ENCODE data around the gene NECTIN1. TPM values are rescaled to one million over a fixed set of nuclear protein-coding genes. Genes with fewer than 3 reads are reported as not detected.

Gene NECTIN1
- total and polyA plus RNA-seq, 4 donors: 9.1 to 68.5 (median 45.3) TPM

DNA sequence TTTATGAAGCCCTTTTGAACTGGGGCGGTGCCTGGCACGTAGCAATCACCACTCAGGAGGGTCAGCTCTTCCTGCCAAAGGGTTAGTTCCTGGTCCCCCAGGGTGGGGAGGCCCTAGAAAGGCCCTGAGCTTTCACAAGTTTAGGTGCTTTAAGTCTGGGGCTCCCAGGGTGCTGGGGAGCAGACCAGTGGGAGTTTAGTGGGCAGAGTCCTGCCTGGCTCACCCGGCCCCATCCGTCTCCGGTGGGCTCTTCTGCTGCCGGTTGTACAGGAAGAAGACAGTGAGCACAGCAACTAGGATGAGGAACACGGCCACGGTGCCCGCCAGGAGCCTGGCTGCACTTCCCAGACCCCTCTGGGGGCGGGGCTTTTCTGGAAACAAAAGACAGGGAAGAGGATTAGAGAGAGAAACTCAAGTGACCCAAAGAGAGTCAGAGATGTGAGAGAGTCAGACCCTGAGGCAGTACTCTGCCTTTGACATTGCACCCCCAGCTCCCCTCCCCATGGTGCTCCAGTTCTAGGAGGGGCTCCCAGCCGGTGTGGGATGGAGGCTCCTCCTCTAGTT is 89.3 kb downstream of the NECTIN1 start:
- Histone ChIP-seq H3K36me3 (ENCODE audit: control insufficient read depth, insufficient read depth, low read length) (no peaks in the 10 kb centered on the region), H3K9me3 (ENCODE audit: control insufficient read depth, insufficient read depth, low read length) (no peaks in the 10 kb centered on the region), H3K27me3 (ENCODE audit: control insufficient read depth, insufficient read depth, low read length) (no peaks in the 10 kb centered on the region), H3K4me1 (ENCODE audit: control insufficient read depth, insufficient read depth, low read length) (peaks cover 12% of the 10 kb centered on the region), H3K4me3 (ENCODE audit: low read depth, low read length) (no peak overlapping the region), H3K27ac (ENCODE audit: low read depth, low read length) (no peak overlapping the region)
- WGBS (ENCODE audit: insufficient coverage): 72% methylated on average over 10 of the region's 11 CpGs
- no peak for DNase-seq (ENCODE audit: low read depth in 4 of 6, low spot score in 6 of 6)

DNA sequence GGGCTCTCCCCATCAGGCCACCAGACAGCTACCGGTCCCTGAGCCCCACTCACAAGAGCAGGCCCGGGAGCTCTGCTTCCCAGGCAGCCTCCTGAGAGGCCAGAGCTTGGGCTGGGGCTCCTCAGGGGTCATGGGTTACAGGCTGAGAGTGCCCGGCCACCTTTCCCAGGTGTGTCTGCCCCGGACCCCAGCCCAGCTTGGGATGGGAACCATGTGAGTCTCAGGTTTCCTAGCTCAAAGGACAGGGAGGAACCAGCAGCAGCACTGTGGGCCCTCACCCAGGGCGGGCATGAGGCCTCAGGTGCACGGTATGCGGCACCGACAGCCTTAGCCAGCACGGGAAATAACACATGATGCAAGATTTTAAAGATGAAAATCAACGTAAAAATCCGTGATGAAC is 90.1 kb downstream of the NECTIN1 start:
- WGBS (ENCODE audit: insufficient coverage): 83% methylated on average over 11 of the region's 11 CpGs
- peaks cover 9% of the 10 kb centered on the region for H3K4me1 ChIP-seq (ENCODE audit: control insufficient read depth, insufficient read depth, low read length)

DNA sequence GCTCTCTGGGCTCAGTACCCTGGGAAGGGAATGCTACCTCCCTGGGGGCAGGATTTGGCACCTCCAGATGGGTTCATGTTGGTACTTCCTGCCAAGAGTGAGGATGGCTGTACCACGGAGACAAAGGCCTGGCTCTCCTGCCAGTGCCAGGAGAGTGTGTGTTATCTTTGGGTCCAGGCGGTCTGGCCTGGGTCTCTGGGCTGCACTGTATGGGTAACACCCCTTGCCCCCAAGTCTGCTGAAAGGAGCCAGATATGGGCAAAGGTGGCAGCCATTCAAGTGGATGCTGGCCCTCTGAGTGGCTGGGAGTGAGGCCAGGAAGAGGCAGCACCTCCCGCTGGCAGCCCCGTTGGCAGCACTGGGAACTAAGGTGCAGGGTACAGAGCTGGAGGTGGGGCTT is 91.5 kb downstream of the NECTIN1 start:
- H3K4me1 ChIP-seq (ENCODE audit: control insufficient read depth, insufficient read depth, low read length): no peaks in the 10 kb centered on the region
- 75% methylated on average over 4 of the region's 4 CpGs for WGBS (ENCODE audit: insufficient coverage)
- H3K27me3 ChIP-seq (ENCODE audit: control insufficient read depth, insufficient read depth, low read length): no peaks in the 10 kb centered on the region
- H3K4me3 ChIP-seq (ENCODE audit: low read depth, low read length): no peak overlapping the region
- no peak for DNase-seq (ENCODE audit: low read depth in 4 of 6, low spot score in 6 of 6)
- no peak overlapping the region for H3K27ac ChIP-seq (ENCODE audit: low read depth, low read length)
- no peaks in the 10 kb centered on the region for H3K36me3 ChIP-seq (ENCODE audit: control insufficient read depth, insufficient read depth, low read length)
- no peaks in the 10 kb centered on the region for H3K9me3 ChIP-seq (ENCODE audit: control insufficient read depth, insufficient read depth, low read length)

More for the DNA sequence above, 90.1 kb downstream of the NECTIN1 start:
- no peak for DNase-seq (ENCODE audit: low read depth in 4 of 6, low spot score in 6 of 6)
- Histone ChIP-seq H3K36me3 (ENCODE audit: control insufficient read depth, insufficient read depth, low read length) (no peaks in the 10 kb centered on the region), H3K9me3 (ENCODE audit: control insufficient read depth, insufficient read depth, low read length) (no peaks in the 10 kb centered on the region), H3K27ac (ENCODE audit: low read depth, low read length) (no peak overlapping the region), H3K4me3 (ENCODE audit: low read depth, low read length) (no peak overlapping the region), H3K27me3 (ENCODE audit: control insufficient read depth, insufficient read depth, low read length) (no peaks in the 10 kb centered on the region)

DNA sequence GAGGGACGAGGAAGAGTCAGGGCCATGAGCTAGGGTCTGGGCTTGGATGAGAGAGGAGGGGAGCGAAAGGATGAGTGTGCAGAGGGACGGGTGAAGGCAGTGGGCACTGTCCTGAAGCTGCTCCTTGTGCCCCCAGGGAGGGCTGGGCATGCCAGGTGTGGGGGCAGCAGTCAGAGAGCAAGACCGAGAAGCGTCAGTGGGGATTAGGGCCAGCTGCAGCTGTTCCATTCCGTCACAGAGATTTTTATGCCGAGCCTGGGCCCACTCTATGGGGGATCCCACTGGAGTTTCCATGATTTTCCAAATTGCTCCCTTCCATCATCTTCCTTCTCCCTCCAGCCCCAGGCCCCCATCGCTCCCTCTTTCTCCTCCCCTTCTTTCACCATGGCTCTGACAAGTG is 93.2 kb downstream of the NECTIN1 start:
- DNase-seq (ENCODE audit: low read depth in 4 of 6, low spot score in 6 of 6): no peak
- H3K9me3 ChIP-seq (ENCODE audit: control insufficient read depth, insufficient read depth, low read length): no peaks in the 10 kb centered on the region
- H3K4me1 ChIP-seq (ENCODE audit: control insufficient read depth, insufficient read depth, low read length): no peaks in the 10 kb centered on the region
- WGBS (ENCODE audit: insufficient coverage): 92% methylated on average over 7 of the region's 8 CpGs
- H3K4me3 ChIP-seq (ENCODE audit: low read depth, low read length): no peak overlapping the region
- H3K27ac ChIP-seq (ENCODE audit: low read depth, low read length): no peak overlapping the region
- no peaks in the 10 kb centered on the region for H3K36me3 ChIP-seq (ENCODE audit: control insufficient read depth, insufficient read depth, low read length)
- no peaks in the 10 kb centered on the region for H3K27me3 ChIP-seq (ENCODE audit: control insufficient read depth, insufficient read depth, low read length)

DNA sequence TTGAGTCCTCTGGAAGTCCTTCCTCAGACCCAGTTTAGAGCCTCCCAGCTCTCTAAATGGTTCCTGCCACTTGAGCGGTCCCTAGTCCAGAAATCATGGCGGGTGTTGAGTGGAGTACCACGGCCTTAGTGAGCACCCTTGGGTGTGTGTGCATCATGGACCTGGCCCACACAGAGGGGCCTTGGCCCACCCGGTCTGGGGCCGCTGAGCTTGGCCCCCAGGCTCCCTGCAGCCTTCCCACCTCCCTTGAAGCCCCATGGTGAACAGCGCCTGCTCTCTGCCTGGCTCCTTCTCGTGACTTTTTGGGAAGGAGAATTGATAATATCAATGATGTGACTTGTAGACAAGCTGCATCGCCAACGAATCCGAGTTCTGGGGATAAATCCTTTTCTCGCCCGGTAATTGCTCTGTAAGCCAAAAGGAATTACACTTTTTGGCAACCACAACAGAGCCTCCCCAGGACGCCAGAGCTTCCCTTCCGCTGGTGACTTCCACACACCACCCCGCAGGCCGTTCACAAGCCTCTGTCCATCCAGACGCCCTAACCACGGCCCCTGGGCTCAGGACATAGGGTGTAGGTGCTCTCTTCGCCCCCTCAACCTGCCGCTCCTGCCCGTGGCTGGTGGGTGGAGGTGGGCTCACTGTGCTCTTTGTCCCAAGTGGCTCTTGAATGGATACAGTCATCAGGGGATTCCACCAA is 93.8 kb downstream of the NECTIN1 start:
- Histone ChIP-seq H3K36me3 (ENCODE audit: control insufficient read depth, insufficient read depth, low read length) (no peaks in the 10 kb centered on the region), H3K9me3 (ENCODE audit: control insufficient read depth, insufficient read depth, low read length) (no peaks in the 10 kb centered on the region), H3K4me3 (ENCODE audit: low read depth, low read length) (no peak overlapping the region), H3K27me3 (ENCODE audit: control insufficient read depth, insufficient read depth, low read length) (no peaks in the 10 kb centered on the region), H3K4me1 (ENCODE audit: control insufficient read depth, insufficient read depth, low read length) (no peaks in the 10 kb centered on the region), H3K27ac (ENCODE audit: low read depth, low read length) (no peak overlapping the region)
- WGBS (ENCODE audit: insufficient coverage): 91% methylated on average over 13 of the region's 21 CpGs
- DNase-seq (ENCODE audit: low read depth in 4 of 6, low spot score in 6 of 6): no peak

DNA sequence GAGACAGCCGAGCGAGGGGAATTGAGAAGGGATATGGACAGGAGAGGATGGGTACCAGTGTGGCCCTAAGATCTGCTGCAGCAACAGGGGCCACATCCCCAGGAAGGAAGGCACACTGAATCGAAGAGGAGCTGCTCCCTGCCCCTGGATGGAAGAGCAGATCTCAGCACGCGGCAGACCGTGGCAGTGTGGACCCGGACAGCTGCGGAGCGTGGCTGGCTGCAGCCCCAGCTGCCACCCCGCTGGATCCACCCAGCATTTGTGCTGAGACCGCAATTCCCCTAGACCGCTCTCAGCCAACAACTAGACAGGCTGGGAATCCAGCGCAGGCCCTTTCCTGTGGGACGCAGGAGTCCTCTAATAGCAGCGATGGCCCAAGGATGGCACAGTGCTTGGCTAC is 94.7 kb downstream of the NECTIN1 start:
- H3K4me3 ChIP-seq (ENCODE audit: low read depth, low read length): no peak overlapping the region
- no peaks in the 10 kb centered on the region for H3K4me1 ChIP-seq (ENCODE audit: control insufficient read depth, insufficient read depth, low read length)
- no peak overlapping the region for H3K27ac ChIP-seq (ENCODE audit: low read depth, low read length)
- 88% methylated on average over 15 of the region's 15 CpGs for WGBS (ENCODE audit: insufficient coverage)
- H3K9me3 ChIP-seq (ENCODE audit: control insufficient read depth, insufficient read depth, low read length): no peaks in the 10 kb centered on the region
- H3K36me3 ChIP-seq (ENCODE audit: control insufficient read depth, insufficient read depth, low read length): no peaks in the 10 kb centered on the region
- H3K27me3 ChIP-seq (ENCODE audit: control insufficient read depth, insufficient read depth, low read length): no peaks in the 10 kb centered on the region
- DNase-seq (ENCODE audit: low read depth in 4 of 6, low spot score in 6 of 6): no peak

DNA sequence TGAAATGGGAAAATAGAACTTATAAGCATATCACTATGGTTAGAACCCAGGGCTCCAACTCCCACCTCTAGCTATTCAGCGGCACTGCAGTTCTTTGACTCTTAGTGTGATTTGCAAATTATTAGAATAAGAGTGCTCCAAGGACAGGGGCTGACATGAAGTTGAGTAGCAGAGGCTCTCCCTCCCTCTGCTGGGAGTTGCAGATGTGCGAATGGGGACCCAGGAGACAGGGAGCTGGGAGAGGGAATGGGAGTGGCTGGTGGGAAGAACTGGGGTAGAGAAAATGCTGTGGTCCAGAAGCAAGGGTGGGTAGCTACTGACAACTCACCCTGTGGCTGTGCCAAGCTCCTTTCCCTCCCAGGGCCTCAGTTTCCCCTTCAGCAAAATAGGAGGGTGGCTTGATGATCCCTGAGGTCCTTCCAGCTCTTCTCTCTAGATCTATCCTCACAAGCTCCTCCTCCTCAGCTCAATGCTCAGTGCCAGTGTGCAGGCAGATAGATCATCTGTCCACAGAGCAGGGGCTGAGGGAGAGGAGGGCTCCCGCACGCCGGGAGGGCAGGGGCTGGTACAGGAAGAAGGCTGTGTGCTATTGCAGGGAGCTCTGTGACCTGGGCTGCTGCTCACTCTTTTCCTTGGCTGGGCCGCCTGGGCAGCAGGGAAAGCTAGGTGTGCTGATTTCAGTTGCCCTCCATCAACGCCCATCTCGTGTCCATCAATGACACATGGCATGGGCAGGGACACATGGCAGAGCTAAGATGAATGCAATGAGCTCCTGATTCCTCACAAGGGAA is 99.0 kb downstream of the NECTIN1 start:
- no peak overlapping the region for H3K27ac ChIP-seq (ENCODE audit: low read depth, low read length)
- WGBS (ENCODE audit: insufficient coverage): 63% methylated on average over 5 of the region's 8 CpGs
- no peaks in the 10 kb centered on the region for H3K27me3 ChIP-seq (ENCODE audit: control insufficient read depth, insufficient read depth, low read length)
- peaks cover 20% of the 10 kb centered on the region for H3K4me1 ChIP-seq (ENCODE audit: control insufficient read depth, insufficient read depth, low read length)
- H3K4me3 ChIP-seq (ENCODE audit: low read depth, low read length): no peak overlapping the region
- DNase-seq (ENCODE audit: low read depth in 4 of 6, low spot score in 6 of 6): no peak
- H3K36me3 ChIP-seq (ENCODE audit: control insufficient read depth, insufficient read depth, low read length): no peaks in the 10 kb centered on the region
- H3K9me3 ChIP-seq (ENCODE audit: control insufficient read depth, insufficient read depth, low read length): no peaks in the 10 kb centered on the region

DNA sequence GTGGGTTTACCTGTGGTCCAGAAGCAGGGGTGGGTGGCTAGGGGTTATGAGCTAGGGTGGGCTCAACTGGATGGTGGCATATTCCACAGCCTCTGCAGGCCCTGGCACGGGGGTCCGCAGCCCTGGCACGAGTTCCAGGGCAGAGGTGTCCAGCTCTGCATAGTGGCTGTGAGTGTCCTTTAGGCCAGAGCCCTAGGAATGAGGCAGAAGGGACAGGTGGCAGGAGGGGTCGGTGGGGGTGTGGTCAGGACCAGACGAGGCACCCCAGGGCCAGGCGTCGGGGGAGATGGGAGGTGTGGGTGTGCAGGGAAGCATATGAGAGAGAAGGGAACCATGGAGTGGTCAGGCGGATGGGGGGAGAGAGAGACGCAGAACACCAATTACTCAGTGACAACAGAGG is 99.9 kb downstream of the NECTIN1 start:
- Histone ChIP-seq H3K4me1 (ENCODE audit: control insufficient read depth, insufficient read depth, low read length) (peaks cover 20% of the 10 kb centered on the region), H3K4me3 (ENCODE audit: low read depth, low read length) (no peak overlapping the region), H3K36me3 (ENCODE audit: control insufficient read depth, insufficient read depth, low read length) (no peaks in the 10 kb centered on the region), H3K9me3 (ENCODE audit: control insufficient read depth, insufficient read depth, low read length) (no peaks in the 10 kb centered on the region), H3K27ac (ENCODE audit: low read depth, low read length) (no peak overlapping the region), H3K27me3 (ENCODE audit: control insufficient read depth, insufficient read depth, low read length) (no peaks in the 10 kb centered on the region)
- DNase-seq (ENCODE audit: low read depth in 4 of 6, low spot score in 6 of 6): no peak
- 74% methylated on average over 6 of the region's 9 CpGs for WGBS (ENCODE audit: insufficient coverage)

DNA sequence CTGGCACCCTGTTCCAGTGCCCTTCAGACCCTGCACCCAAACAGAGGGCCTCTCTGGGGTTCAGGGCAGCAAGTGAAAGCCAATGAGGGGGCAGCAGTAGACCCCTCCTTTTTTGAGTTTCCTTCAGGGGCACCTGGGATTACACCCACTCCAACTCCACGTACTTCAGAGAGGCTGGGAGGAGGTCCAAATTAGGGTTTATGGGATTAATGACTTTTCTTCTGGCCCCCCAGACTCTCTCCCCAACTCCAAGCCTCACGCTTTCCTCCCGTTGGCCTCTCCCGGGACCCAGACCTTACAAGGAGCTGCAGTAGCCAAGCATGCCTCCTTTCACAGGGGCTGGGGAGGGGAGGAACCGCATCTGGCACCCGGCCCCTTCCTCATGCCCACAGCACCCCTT is 101.7 kb downstream of the NECTIN1 start:
- no peaks in the 10 kb centered on the region for H3K36me3 ChIP-seq (ENCODE audit: control insufficient read depth, insufficient read depth, low read length)
- H3K9me3 ChIP-seq (ENCODE audit: control insufficient read depth, insufficient read depth, low read length): no peaks in the 10 kb centered on the region
- H3K4me3 ChIP-seq (ENCODE audit: low read depth, low read length): no peak overlapping the region
- DNase-seq (ENCODE audit: low read depth in 4 of 6, low spot score in 6 of 6): no peak
- no peak overlapping the region for H3K27ac ChIP-seq (ENCODE audit: low read depth, low read length)
- H3K27me3 ChIP-seq (ENCODE audit: control insufficient read depth, insufficient read depth, low read length): no peaks in the 10 kb centered on the region
- 40% methylated on average over 3 of the region's 6 CpGs for WGBS (ENCODE audit: insufficient coverage)
- peaks cover 20% of the 10 kb centered on the region for H3K4me1 ChIP-seq (ENCODE audit: control insufficient read depth, insufficient read depth, low read length)

Data from spinal cord (tissue), 10 donors.